ENCODE data around the gene GFRA1.

Gene GFRA1

DNA sequence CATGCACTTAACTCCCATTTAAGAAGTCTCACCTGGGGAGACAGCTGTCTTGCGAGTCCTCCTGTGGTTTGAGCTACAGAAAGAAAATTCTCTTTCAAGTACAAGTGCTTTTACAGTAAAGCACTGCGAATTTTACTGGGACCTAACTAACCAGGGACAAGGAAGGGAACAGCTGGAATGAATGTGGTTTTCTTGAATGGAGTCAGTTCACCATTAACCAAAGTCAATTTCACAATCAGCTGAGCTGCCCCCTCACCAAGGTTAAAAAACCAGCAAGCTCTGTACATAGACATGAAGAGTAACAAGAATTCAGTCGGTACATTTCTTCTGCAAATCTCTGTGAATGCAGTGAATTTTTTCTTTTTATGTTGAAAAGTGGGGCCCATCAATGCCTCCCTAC is 56.3 kb downstream of the GFRA1 start:
- TF ChIP-seq, protein P1, sequence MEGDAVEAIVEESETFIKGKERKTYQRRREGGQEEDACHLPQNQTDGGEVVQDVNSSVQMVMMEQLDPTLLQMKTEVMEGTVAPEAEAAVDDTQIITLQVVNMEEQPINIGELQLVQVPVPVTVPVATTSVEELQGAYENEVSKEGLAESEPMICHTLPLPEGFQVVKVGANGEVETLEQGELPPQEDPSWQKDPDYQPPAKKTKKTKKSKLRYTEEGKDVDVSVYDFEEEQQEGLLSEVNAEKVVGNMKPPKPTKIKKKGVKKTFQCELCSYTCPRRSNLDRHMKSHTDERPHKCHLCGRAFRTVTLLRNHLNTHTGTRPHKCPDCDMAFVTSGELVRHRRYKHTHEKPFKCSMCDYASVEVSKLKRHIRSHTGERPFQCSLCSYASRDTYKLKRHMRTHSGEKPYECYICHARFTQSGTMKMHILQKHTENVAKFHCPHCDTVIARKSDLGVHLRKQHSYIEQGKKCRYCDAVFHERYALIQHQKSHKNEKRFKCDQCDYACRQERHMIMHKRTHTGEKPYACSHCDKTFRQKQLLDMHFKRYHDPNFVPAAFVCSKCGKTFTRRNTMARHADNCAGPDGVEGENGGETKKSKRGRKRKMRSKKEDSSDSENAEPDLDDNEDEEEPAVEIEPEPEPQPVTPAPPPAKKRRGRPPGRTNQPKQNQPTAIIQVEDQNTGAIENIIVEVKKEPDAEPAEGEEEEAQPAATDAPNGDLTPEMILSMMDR (IDR thresholded peaks at IDR 0.05; ENCODE audit: low read depth, low read length): no peak
- DNase-seq (ENCODE audit: low read depth, low spot score): no peak
- no peak overlapping the region for H3K4me3 ChIP-seq (ENCODE audit: low read depth, low read length)
- in situ Hi-C loops (cut with HindIII; ENCODE audit: low sequenced_read_pairs): no loop called here

DNA sequence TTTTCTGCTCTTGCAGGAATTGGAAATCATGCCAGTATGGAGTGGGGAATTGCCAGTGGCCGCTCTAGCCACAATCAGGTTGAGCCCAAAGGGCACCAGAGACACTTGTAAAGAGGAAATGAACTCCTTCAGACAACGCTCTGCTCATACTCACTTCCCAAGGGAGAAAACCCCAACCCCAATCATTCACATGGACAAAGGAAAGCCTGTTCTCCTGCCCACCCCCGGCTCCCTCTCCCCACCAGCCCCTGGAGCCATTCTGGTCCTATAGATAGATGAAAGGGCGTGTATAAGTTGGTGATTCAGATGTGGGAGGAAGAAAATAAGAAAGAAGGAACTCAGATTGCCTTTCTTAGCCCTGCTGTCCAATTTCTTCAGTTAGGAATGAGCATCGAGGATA is 57.4 kb downstream of the GFRA1 start:
- DNase-seq (ENCODE audit: low read depth, low spot score): no peak
- TF ChIP-seq, protein P1 (IDR thresholded peaks at IDR 0.05; ENCODE audit: low read depth, low read length): no peak
- in situ Hi-C loops (cut with HindIII; ENCODE audit: low sequenced_read_pairs): no loop called here
- no peak overlapping the region for H3K4me3 ChIP-seq (ENCODE audit: low read depth, low read length)

DNA sequence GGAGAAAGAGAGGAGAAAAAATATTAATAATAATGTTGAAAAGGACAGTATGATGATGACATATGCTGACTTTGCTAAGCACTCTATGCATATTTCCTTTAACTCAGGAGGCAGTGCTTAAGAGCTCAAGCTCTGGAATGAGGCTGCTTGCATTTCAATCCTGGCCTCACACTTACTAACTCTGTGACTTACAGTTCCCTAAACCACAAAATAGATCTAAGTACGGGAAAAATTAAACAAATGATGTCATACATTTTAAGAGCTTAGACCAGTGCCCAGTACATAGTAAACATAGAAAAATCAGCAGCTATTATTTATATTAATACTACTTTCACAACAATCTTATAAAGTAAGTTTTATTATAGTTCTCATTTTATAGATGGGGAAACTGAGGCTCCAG is 61.3 kb downstream of the GFRA1 start:
- peak; percentile 78 for DNase-seq (ENCODE audit: low read depth, low spot score)
- TF ChIP-seq, protein P1 (IDR thresholded peaks at IDR 0.05; ENCODE audit: low read depth, low read length): no peak
- in situ Hi-C loops (cut with HindIII; ENCODE audit: low sequenced_read_pairs): no loop called here
- no peak overlapping the region for H3K4me3 ChIP-seq (ENCODE audit: low read depth, low read length)

DNA sequence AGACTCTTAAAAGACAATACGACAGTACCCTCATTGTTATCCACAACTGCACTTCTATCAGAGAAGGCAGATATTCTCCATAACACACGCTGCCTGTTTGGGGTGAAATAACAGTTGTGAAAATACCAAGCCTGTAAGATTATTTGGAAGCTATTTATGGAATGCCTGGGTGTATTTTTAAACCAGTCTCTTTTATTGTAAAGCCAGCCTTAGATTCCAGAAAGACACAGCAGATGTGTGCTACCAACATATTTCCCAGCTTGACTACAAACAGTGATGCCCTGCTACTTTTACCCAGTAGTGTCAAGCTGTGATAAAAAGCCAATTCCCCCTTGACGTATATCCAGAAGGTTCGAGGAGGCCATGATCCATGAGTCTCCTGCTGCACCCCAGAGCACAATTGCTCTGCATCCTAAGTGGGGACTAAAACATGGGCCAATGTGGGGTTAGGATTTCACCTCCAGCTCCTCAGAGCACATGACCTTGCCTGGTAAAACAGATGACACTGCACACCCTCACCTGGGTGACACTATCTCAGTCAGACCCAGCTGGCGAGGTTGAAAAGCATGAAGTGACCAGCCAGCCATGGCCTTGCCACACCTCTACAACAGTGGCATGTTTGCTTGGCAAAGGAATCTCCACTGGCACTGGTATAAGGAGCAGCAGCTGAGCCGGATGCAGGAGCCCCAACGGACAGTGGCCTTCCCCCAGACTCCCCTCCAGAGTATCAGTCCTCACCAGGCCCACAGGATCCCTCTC is 62.2 kb downstream of the GFRA1 start:
- in situ Hi-C loops (cut with HindIII; ENCODE audit: low sequenced_read_pairs): no loop called here

DNA sequence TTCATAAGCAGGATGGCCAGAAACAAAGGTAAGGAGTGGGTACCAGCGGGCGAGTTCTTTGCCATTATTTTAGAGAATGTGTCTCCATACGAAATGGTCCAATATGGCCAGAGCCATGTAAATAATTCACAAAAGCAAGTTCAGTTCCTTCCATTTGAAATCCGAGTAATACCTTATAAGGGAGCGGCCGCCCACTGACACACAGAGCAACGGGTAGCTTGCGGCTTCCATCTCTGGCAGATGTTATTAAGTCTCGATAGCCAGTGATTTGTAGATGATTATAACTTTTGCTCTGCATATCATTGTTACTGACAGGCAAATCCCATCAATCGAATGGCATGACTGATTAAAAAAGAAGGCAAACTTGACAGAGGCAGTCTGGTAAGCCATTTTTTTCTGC is 63.2 kb downstream of the GFRA1 start:
- in situ Hi-C loops (cut with HindIII; ENCODE audit: low sequenced_read_pairs): no loop called here
- DNase-seq (ENCODE audit: low read depth, low spot score): no peak
- TF ChIP-seq, protein P1 (IDR thresholded peaks at IDR 0.05; ENCODE audit: low read depth, low read length): no peak
- no peak overlapping the region for H3K4me3 ChIP-seq (ENCODE audit: low read depth, low read length)

More for the DNA sequence above, 62.2 kb downstream of the GFRA1 start:
- TF ChIP-seq, protein P1 (IDR thresholded peaks at IDR 0.05; ENCODE audit: low read depth, low read length): no peak
- no peak overlapping the region for H3K4me3 ChIP-seq (ENCODE audit: low read depth, low read length)
- no peak for DNase-seq (ENCODE audit: low read depth, low spot score)

DNA sequence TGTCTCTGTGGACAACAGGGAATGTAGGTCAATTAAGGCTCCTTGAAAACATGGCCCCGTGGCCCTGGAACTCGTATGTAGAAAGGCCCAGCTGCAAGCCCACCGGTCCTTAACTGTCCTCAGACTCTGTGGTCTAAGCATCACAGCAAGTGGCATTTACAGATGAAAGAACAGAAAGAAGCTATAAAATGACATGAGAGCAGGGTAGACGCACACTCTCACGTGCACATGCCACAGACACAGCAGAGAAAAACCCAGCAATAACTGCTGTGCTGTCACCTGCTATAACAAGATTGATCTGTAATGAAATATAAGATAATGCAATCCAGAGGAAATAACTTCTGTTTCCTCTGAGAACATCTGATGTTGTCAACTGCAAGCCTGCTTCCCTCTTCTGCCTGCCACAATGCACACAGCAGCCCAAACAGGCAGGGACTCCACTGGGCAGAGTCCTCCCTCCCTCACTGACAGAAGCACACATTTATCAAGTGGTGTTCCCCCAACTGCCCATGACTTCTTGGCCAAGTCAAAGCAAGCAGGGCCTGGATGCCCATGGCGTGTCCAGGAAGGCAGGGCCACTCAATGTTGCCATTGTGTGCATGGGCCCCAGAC is 63.9 kb downstream of the GFRA1 start:
- H3K4me3 ChIP-seq (ENCODE audit: low read depth, low read length): no peak overlapping the region
- DNase-seq (ENCODE audit: low read depth, low spot score): no peak
- TF ChIP-seq, protein P1 (IDR thresholded peaks at IDR 0.05; ENCODE audit: low read depth, low read length): no peak
- in situ Hi-C loops (cut with HindIII; ENCODE audit: low sequenced_read_pairs): no loop called here
